ENCODE measurements around the gene DIDO1.

DNA sequence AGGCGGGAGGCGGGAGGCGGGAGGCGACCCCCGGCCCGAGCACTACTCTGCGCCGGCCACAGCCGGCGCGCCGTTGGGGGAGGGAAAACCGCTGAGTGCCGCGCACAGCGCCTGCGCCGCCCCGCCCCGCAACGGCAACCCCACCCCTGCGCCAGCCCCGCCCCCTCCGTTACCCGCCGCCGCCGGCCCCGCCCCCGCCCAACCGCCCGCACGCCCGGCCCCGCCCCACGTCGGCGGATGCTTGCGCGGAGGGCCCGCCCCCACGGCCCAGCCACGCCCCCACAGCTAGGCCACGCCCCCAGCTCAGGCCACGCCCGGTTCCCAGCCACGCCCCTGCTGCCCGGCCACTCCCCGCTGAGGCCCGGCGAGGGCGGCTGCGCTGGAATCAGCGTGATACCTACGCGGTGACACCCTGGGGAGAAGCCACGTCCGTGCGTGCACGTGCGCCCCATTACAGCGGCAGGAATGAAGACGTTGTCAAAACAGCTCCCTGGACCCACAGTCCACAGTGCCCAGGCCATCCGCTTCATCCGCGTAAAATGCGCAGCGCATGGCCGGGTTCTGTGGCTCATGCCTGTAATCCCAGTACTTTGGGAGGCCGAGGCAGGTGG is 64.5 kb downstream of the DIDO1 start, which contains the start of gene TCFL5:
- TF ChIP-seq POLR2A (IDR thresholded peaks at IDR 0.05; ENCODE audit: low read length) (no peak), GATA1 (IDR thresholded peaks at IDR 0.05; ENCODE audit: low read depth, low read length) (no peak)

Measured in erythroblast (primary cell).